Ishikawa (cell line): Measurements from ENCODE around the gene C11orf16.

Experiments used
- CEBPB ChIP-seq: IDR thresholded peaks from 2 replicates; pipeline ENCODE4 v1.6.1; 2012
- TAF1 ChIP-seq: IDR thresholded peaks from 2 replicates; pipeline ENCODE4 v1.6.1; 2012; ENCODE audit warnings: low read depth, mild to moderate bottlenecking
- YY1 ChIP-seq: IDR thresholded peaks from 2 replicates; pipeline ENCODE4 v1.6.1; 2012; ENCODE audit warnings: low read depth
- ZBTB7A ChIP-seq: IDR thresholded peaks from 2 replicates; pipeline ENCODE4 v1.6.1; 2012; ENCODE audit warnings: low read depth
- TF ChIP-seq, protein P1 (sequence below): IDR thresholded peaks from 2 replicates; pipeline ENCODE4 v1.6.1; 2012

DNA sequence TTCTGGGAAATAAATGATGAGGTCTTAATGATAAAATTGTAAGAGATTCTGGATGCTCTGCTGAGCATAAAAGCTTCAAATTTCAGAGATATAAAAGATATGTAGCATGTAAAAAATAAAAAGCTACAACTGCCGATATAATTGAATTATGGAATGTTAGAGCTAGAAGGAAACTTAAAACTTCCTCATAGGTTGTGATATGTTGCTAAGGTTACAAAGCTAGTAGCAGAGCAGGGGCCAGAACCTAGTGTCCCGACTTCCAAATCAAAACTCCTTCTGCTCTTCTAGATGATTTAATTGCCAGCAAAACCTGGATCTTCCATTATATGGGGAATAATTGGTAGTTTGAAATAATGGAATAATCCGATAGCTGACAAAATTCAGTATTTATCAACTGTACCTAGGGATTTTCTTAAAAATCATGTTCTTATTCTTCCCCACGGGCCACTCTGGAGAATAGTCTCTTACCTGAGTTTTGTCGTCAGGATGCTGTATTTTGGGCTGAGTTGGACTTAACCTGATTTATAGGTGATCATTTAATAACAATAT is 9.8 kb upstream of the C11orf16 start, which contains the start of gene ASCL3:
- TF ChIP-seq, protein P1, sequence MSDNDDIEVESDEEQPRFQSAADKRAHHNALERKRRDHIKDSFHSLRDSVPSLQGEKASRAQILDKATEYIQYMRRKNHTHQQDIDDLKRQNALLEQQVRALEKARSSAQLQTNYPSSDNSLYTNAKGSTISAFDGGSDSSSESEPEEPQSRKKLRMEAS: no peak
- TF ChIP-seq CEBPB (no peak), ZBTB7A (no peak), YY1 (no peak), TAF1 (no peak)
